GM23248 (cell line): ENCODE measurements around the gene MYO5C.

ENCODE experiments used
- EZH2 ChIP-seq: fragments of 200-600 bp; sonication (generic); IDR thresholded peaks from 2 replicates; pipeline ENCODE4 v1.6.1; 2018; ENCODE audit warnings: antibody characterized with exemption, mild to moderate bottlenecking; ENCODE audit not compliant: insufficient read depth, poor library complexity, severe bottlenecking
- EZH2phosphoT487 ChIP-seq: fragments of 200-600 bp; sonication (generic); IDR thresholded peaks from 2 replicates; pipeline ENCODE4 v1.6.1; 2018; ENCODE audit warnings: antibody characterized with exemption, moderate library complexity, mild to moderate bottlenecking, low read depth; ENCODE audit not compliant: insufficient read depth

DNA sequence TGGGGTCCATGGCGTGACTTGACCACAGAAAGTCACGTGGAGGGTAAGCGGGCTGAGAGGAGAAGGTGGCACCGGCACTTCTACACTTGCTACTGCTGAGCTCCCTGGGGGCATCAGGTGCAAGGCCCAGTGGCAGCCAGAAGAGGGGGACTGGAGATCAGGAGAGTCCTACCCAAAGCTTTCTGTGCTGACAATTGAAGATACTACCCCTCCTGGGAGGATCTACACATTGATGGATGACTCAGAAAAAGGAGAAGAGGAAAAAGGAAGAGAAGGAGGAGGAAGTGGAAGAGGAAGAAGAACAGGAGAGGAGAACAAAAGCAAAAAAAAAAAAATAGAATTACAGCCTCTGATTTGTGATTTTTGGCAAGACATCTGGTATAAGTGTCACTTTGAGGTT is 41.2 kb downstream of the MYO5C start:
- no peak for TF ChIP-seq EZH2phosphoT487
- TF ChIP-seq EZH2: no peak
